ENCODE data around the gene POP4. TPM values are rescaled to one million over a fixed set of nuclear protein-coding genes. Genes with fewer than 3 reads are reported as not detected.

POP4 gene
- total and polyA plus RNA-seq, 11 donors, result 41.2 to 157 (median 52.2) TPM

GRCh38 chr19:29576046-29576606 lies 30.0 kb upstream of the POP4 start:
- Histone ChIP-seq H3K27ac (no peak overlapping the region), H3K4me1 (no peaks in the 10 kb centered on the region), H3K27me3 (peaks cover 0 to 73% (median 10%) of the 10 kb centered on the region in 9 donors), H3K4me3 (no peak overlapping the region), H3K36me3 (no peaks in the 10 kb centered on the region), H3K9me3 (no peaks in the 10 kb centered on the region)
- WGBS, 4 donors, result 30 to 49% (median 36%) methylated on average over 10 to 14 of the region's 14 CpGs
- TF ChIP-seq POLR2A (IDR thresholded peaks at IDR 0.05), result no peak
- TF ChIP-seq, protein P1, sequence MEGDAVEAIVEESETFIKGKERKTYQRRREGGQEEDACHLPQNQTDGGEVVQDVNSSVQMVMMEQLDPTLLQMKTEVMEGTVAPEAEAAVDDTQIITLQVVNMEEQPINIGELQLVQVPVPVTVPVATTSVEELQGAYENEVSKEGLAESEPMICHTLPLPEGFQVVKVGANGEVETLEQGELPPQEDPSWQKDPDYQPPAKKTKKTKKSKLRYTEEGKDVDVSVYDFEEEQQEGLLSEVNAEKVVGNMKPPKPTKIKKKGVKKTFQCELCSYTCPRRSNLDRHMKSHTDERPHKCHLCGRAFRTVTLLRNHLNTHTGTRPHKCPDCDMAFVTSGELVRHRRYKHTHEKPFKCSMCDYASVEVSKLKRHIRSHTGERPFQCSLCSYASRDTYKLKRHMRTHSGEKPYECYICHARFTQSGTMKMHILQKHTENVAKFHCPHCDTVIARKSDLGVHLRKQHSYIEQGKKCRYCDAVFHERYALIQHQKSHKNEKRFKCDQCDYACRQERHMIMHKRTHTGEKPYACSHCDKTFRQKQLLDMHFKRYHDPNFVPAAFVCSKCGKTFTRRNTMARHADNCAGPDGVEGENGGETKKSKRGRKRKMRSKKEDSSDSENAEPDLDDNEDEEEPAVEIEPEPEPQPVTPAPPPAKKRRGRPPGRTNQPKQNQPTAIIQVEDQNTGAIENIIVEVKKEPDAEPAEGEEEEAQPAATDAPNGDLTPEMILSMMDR (IDR thresholded peaks at IDR 0.05), result no peak
- DNase-seq (no peak), ATAC-seq (no peak)
- intact Hi-C loops (cut with DNase I), result no loop called here

- 62 to 71% (median 67%) methylated on average over 14 to 15 of the region's 15 CpGs for WGBS, 4 donors
- no peaks in the 10 kb centered on the region for H3K36me3 ChIP-seq
- ATAC-seq (no peak), DNase-seq (no peak)
- no peak for TF ChIP-seq POLR2A (IDR thresholded peaks at IDR 0.05)
- TF ChIP-seq, protein P1 (IDR thresholded peaks at IDR 0.05), result no peak
- intact Hi-C loops (cut with DNase I), result no loop called here
- H3K27me3 ChIP-seq, result peaks cover 0 to 64% (median 10%) of the 10 kb centered on the region in 9 donors
- H3K4me1 ChIP-seq, result no peaks in the 10 kb centered on the region
- no peak overlapping the region for H3K27ac ChIP-seq
- H3K4me3 ChIP-seq, result no peak overlapping the region
- peaks cover 0 to 5% (median 0%) of the 10 kb centered on the region in 12 donors for H3K9me3 ChIP-seq
Measured at GRCh38 chr19:29576761-29577648, 29.1 kb upstream of the POP4 start.

- H3K9me3 ChIP-seq, result peaks cover 0 to 5% (median 0%) of the 10 kb centered on the region in 12 donors
- no peak overlapping the region for H3K4me3 ChIP-seq
- 58 to 89% (median 64%) methylated on average over 2 to 3 of the region's 3 CpGs for WGBS, 4 donors
- TF ChIP-seq POLR2A (IDR thresholded peaks at IDR 0.05), result no peak
- TF ChIP-seq, protein P1 (IDR thresholded peaks at IDR 0.05), result no peak
- no peak overlapping the region for H3K27ac ChIP-seq
- DNase-seq (no peak), ATAC-seq (no peak)
- intact Hi-C loops (cut with DNase I), result no loop called here
- H3K36me3 ChIP-seq, result no peaks in the 10 kb centered on the region
- H3K27me3 ChIP-seq, result peaks cover 0 to 61% (median 10%) of the 10 kb centered on the region in 9 donors
- H3K4me1 ChIP-seq, result no peaks in the 10 kb centered on the region
Measured at GRCh38 chr19:29577649-29577963, 28.5 kb upstream of the POP4 start.

DNA sequence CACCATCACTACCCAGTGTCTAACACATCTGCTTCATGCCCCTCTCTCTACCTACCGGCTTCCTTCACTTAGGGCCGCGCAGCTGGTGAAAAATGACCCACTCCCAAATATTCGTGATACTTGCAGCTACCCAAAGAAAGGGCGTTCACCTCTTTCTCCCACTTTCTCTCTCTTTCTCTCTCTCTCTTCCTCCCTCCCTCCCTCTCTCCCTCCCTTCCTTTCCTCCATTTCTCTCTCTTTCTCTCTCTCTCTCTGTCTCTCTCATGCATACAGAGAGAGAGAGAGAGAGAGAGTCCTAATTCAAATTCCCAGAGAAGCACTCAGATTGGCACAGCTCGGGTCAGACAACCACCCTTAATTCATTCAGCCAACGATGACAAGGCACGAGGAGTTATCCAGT lies 27.7 kb upstream of the POP4 start:
- H3K27me3 ChIP-seq, result peaks cover 0 to 54% (median 10%) of the 10 kb centered on the region in 9 donors
- peaks cover 0 to 5% (median 0%) of the 10 kb centered on the region in 12 donors for H3K9me3 ChIP-seq
- DNase-seq (no peak), ATAC-seq (no peak)
- H3K4me1 ChIP-seq, result no peaks in the 10 kb centered on the region
- no peaks in the 10 kb centered on the region for H3K36me3 ChIP-seq
- no peak overlapping the region for H3K27ac ChIP-seq
- no peak overlapping the region for H3K4me3 ChIP-seq
- TF ChIP-seq, protein P1 (IDR thresholded peaks at IDR 0.05), result no peak
- TF ChIP-seq POLR2A (IDR thresholded peaks at IDR 0.05), result no peak
- 61 to 71% (median 66%) methylated on average over 8 of the region's 8 CpGs for WGBS, 4 donors
- intact Hi-C loops (cut with DNase I), result no loop called here
